HG02870 (cell line): Measurements from ENCODE around the gene HSH2D.
"Not testable (repeated sequence)": the region's sequence is repeated elsewhere in the genome, so short reads cannot be mapped to it uniquely, and the experiment has no call there.

Experiments used
- ATAC-seq: cut with Tn5 transposase; IDR thresholded peaks from one replicate; pipeline ENCODE4 v1.9.1; 2021; ENCODE audit warnings: mild to moderate bottlenecking, moderate library complexity; ENCODE audit not compliant: unreplicated experiment

Gene HSH2D

DNA sequence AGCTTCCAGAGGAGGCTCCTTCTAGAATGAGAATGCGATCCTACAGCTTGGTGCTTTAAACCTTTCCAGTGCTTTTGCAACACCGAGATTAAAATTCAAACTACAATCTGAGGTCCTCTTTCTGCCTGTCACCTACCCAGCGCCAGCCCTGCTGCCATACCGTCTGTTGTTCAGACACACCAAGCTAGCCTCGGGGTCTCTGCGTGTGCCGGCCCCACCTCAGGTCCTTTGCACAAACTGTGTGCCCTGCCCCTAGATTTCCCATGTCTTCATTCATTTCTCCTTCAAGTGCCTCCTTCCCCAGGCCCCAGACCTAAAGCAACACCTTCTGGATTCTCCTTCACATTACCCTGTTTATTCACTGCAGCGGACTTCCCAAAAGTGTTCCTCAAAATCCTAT lies 11.1 kb downstream of the HSH2D start:
- ATAC-seq: no peak

DNA sequence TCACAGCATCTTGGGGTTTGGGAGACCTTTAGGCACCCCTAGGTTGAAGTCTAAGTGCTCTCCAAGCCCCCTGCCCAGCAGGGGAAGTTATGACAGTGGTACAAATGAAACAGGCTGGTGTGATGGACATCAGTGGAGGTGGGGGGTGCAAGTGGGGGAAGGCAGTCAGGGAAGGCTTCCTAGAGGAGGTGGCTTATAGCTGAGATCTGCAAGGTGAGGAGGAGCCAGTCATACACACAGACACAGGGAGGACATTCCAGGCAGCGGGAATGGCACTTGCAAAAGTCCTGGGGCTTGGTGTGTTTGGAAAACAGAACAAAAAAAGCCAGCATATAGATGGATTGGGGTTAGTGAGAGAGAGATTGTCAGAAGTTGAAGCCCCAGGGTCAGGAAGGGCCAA lies 11.6 kb downstream of the HSH2D start:
- no peak for ATAC-seq

DNA sequence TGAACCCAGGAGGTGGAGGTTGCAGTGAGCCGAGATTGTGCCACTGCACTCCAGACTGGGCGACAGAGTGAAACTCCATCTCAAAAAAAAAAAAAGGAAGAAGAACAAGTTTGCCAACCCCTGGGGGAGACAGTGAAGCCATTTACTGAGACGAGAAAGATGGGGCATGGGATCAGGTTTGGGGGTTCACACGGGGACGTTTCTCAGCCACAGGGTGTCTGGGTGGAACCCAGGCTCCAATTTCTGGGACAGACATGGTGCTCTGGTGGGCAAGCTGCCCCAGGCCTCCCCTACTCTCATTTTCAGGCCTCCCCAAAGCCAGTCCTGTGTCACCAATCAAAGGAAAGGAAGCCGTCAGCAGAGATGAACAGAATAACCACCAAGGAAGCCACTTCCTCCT lies 13.4 kb downstream of the HSH2D start:
- ATAC-seq: no peak

DNA sequence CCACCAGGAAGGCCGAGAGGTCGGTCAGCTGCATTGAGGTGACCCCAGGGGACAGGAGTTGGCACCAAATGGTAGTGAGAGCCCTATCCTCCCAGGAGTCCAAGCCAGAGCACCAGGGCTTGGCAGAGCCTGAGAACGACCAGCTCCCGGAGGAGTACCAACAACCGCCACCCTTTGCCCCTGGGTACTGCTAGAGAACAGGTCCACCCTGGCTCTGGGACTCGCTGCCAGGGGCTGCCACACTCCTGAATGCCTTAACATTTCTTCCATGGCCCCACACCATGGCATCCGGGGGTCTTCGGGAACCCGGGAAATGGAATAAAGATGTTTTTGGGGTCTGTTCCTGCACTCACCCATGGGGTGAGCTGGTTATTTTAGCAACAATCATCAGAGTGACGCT lies 14.1 kb downstream of the HSH2D start:
- no peak for ATAC-seq

DNA sequence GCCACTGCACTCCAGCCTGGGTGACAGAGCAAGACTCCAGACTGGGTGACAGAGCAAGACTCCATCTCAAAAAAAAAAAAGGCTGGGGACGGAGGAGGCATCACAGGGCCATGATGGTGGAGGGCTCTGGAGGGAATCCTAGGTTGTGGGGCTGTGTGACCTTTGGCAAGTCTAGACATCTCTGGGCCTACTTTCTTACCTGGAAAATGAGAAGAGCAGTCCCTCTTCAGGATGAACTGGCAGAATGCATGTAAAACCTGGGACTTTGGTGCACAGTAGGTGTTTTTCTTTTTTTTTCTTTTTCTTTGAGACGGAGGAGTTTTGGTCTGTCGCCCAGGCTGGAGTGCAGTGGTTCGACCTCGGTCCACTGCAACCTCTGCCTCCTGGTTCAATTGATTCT lies 16.2 kb downstream of the HSH2D start:
- ATAC-seq: no peak

DNA sequence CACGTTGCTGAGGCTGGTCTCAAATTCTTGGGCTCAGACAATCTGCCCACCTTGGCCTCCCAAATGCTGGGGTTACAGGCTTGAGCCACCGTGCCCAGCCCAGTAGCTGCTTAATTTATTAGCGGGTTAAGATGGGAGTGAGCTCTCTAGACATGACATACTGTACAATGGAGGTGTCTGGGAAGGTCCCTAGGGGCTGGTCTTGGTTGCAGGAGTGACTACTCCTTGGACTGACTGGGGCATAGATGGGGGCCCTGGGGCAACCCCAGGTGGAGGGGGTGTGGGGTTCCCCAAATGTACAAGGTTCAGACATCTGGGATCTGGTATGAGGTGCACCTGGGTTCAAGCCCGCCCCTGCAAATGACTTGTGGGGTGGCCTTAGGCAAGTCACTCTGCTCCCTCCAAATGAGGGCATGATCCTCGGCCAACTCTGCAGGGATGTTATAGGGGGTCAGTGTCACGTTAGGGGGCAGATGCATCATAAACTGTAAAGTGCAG lies 17.0 kb downstream of the HSH2D start:
- no peak for ATAC-seq

DNA sequence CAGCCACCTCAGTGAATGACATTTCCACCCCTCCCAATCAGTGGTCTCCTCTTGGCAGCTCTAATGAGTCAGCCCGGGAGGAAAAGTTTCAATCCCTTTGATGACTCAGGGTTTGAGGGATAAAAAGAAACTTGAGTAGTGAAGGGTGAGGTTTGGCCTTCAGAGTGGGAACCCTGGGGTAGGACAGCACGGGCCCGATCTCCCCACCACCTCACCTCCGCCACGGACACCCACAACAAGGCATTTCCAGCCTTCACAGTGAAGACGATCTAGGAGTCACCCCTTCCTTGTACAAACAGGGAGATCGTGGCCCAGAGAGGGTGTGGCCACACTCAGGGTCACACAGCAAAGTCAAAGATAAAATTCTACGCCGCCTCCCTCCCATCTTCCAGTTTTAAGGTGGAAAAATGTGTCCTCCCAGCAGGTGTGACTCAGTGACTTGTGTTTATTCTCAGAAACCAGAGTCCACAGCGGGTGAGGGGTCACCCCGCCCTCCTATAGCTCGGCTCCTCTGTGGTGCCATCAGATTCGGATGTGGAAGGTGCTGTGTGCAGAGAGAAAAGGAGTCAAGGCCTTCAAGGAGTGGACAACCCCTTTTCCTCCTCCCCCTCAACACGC lies 17.6 kb downstream of the HSH2D start:
- ATAC-seq: no peak

DNA sequence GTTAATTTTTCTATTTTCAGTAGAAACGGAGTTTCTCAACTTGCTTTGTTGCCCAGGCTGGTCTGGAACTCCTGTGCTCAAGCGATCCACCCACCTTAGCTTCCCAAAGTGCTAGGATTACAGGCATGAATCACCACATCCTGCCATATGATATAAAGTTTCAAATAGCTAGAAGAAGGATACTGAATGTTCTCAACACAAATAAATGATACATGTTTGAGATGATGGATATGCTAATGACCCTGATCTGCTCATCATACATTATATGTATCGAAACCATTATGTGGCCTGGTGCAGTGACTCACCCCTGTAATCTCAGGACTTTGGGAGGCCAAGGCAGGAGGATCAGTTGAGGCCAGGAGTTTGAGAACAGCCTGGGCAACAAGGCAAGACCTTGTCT lies 18.4 kb downstream of the HSH2D start:
- no peak for ATAC-seq

DNA sequence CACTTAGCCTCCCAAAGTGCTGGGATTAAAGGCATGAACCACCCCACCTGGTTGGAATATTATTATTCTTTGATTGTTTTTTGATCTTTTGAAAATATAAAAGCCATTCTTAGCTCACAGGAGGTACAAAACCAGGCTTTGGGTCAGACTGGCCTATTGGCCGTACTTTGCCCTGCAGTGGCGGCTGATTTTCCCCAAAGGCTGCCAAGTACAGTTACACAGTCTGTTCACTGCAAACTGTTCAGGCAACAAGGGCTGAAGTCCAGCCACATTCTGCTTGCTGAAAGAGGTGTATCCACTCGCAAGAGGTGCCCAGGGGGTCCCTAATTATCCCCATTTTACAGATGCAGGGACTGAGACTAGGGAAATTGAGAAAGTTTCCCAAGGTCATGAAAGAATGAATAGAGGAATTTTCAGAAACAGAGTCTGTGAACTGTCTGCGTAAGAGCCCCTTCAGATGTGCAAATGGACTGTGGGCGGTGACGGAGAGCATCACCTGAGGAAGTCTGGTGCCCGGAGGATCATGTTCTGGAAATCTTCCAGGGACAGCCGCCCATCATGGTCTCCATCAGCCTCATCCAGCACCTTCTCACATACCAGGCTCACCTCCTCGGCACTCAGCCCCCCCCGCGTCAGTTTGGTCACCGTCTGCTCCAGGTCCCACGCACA lies 20.9 kb downstream of the HSH2D start:
- no peak for ATAC-seq

DNA sequence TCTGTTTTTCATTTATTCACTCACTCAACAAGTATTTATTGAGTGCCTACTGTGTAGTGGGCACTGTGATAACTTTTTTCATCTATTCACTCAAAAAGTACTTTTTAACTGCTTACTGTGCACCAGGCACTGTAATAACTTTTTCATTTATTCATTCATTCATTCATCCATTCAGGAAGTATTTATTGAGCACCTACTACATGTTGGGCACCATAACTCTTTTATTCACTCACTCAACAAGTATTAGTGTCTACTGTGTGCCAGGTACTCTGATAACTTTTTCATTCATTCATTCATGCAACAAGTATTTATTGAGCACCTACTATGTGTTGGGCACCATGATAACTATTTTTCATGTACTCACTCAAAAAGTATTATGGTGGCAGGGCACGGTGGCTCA lies 22.9 kb downstream of the HSH2D start:
- no peak for ATAC-seq

DNA sequence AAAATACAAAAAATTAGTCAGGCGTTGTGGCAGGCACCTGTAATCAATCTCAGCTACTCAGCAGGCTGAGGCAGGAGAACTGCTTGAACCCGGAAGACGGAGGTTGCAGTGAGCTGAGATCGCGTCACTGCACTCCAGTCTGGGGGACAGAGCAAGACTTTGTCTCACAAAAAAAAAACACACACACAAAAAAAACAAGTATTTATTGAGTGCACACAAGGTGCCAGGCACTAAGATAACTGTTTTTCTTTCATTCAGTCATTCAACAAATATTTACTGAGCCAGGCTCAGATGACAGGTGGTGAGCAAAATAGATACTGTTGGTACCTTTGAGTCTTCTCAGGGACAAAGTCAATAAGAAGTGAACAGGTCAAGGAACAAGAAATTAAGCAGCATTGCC lies 23.6 kb downstream of the HSH2D start:
- no peak for ATAC-seq

DNA sequence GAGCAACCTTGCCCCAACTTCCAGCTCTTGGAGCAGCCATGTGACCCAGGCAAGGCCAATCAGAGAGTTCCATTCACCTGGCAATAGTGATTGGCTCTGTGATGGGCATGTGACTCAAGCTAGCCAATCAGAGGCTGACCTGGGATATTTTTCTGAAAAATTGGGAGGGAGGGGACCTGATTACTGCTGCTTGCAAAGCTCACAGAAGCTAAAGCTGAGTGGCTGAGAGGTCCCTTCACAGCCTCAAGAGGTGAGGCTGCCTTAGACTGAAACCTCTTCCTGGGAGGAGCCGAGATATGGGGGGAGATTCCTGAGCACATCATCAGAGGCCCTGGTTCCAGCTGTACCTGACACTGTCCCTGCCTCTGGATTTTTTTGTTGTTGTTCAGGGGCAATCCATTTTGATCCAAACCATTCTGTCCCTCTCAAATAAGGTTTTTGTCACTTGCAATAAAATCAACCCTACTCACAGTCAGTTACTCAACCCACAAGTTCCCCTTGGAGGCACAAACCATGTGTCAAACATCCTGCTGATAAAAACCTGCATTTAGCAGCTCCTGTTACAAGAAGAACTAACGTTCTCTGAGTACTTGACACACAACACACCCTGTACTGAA lies 25.1 kb downstream of the HSH2D start:
- ATAC-seq: no peak

DNA sequence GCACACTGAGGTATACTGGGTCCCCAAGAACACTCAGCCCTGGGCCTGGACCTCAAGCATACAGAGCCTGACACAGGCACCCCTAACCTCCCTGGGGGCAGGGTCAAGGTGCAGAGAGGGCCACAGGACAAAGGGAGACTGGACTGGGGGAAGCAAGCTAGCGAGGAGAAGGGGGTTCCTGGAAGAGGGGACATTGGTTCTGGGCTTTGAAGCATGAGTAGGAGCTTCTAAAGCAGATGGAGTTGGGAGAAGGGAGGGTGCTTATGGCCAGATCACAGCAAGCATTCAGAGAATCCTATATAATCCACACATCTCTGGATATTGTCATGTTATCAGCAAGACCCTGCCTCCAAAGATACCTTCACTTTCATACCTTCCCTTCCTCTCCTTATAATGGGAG lies 26.6 kb downstream of the HSH2D start:
- ATAC-seq: no peak

DNA sequence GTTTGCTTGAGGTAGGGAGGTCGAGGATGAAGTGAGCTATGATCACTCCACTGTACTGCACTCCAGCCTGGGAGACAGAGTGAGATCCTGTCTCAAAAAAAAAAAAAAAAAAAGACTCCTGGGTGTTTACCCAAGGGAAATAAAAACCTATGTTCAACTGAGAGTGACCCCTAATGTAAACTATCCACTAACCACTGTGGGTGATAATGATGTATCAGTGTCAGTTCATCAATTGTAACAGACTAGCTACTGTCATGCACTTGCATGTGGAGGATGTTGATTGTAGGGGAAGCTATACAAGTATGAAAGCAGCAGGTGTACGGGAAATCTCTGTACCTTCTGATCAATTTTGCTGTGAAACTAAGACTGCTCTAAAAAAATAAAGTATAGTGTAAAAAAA lies 32.5 kb downstream of the HSH2D start:
- ATAC-seq: no peak

DNA sequence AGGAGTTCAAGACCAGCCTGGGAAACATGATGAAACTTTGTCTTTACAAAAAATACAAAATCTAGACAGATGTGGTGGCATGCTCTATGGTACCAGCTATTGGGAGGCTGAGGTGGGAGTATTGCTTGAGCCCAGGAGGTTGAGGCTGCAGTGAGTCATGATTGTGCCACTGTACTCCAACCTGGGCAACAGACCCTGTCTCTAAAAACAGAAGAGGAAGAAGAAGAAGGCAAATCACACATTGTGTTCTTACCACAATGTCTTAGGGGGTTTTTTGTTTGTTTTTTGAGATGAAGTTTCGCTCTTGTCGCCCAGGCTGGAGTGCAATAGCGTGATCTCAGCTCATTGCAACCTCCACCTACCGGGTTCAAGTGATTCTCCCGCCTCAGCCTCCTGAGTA lies 35.4 kb downstream of the HSH2D start:
- not testable (repeated sequence) for ATAC-seq

DNA sequence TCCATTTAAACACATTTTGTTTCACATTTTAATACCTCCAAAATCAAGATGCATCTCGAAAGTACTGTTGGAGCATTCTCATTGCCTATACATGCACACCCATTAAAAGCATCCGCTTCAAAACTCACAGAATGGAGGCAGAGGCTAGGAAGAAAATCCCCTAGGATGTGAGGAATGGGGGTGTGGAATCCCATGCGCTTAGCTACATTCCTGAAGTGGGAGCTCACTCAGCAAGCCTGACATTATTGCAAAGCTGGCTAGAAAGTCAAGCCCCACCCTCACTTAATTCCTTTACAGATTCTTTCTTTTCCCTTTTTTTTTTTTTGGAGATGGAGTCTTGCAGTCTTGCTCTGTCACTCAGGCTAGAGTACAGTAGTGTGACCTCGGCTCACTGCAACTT lies 37.1 kb downstream of the HSH2D start:
- no peak for ATAC-seq

DNA sequence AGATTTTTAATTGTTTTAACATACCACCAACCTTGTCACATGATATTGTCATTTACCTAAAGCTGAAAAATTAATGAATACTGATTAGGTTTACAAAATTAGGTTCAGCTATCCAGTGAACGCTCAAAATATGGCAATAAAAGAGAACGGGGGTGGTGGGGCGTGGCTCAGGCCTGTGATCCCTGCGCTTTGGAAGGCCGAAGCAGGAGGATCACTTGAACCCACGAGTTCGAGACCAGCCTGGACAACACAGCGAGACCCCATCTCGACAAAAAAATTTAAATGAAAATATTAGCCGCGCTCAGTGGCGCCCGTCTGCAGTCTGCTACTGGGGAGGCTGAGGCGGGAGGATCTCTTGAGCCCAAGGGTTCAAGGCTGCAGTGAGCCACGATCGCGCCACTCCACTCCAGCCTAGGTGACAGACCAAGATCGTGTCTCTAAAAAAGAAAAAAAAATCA lies 41.2 kb downstream of the HSH2D start:
- ATAC-seq: no peak

DNA sequence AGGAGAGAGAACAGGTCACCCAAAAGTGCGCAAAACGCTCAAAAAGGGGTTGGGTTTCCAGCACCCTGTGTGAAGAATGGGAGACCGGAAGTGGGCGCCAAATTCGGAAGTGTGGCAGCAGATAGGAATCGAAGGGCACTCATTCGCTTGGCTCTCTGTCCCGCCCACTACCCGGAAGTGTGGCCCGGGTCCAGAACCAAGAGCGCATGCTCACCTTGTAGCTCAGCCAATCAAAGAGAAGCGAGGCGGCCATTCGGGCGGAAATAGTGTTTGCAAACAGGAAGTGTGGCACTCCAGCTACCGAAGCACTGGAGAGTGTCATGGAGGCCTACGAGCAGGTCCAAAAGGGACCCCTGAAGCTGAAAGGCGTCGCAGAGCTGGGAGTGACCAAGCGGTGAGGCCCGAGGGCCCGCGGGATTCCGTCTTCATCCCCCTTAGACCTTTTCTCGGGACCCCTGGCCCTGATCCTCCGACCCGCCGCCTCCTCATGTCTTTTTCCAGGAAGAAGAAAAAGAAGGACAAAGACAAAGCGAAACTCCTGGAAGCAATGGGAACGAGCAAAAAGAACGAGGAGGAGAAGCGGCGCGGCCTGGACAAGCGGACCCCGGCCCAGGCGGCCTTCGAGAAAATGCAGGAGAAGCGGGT lies 41.8 kb downstream of the HSH2D start, which contains the start of gene FAM32A:
FAM32A (plus strand) TSS at position 288 of the 645 bp plus-strand sequence; CDS start at position 321, 33 bp downstream.
- peak; percentile 83 for ATAC-seq

DNA sequence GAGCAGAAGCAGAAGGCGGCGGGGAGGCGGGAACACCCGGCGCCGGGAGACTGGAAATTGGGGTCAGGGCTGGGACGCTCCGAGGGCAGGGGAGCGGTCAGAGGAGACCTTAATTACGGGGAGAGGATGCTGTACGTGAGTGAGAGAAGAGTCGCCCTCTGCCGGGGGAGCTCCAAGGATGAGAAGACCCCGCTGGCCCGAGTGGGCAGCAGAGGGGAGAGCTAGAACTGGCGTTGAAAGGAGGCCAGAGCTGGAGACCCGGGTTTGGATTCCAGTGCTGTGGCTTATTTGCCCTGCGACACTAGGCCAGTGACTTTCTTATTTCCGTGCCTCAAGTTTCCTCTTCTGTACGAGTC lies 42.3 kb downstream of the HSH2D start:
- no peak for ATAC-seq

DNA sequence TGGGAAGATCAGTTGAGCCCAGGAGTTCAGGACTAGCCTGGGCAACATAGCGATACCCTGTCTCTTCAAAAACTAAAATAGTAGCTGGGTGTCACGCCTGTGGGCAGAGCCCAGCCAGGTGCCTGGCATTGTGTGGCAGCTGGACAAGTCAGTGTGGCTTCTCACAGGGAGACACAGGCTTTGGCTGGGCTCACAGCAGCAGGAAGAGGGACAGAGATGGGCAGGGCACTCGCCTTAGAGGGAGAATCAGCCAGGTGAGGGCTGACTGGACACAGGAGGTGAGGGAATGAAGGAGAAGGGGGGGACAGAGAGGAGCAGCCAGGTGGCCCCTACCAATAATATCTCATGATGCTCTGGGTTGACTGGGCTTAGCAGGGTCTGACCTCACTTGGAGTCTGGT lies 45.0 kb downstream of the HSH2D start:
- ATAC-seq: no peak

DNA sequence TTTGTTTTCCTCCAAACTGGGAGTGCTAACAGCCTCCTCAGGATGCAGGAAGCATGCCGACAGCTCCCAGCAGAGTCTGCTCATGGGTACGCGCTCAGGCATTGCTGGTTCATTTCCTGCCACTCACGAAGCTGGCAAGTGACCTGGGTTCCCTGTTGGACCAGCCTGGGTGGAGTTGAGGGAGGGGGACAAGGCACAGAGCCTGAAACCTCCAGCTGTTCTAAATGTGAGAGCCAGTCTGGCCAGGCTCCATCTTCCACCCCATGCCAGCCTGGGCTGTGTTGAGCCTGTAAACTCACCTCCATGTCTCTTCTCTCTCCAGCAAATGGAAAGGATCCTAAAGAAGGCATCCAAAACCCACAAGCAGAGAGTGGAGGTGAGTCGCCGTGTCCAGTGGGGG lies 46.7 kb downstream of the HSH2D start:
- no peak for ATAC-seq

DNA sequence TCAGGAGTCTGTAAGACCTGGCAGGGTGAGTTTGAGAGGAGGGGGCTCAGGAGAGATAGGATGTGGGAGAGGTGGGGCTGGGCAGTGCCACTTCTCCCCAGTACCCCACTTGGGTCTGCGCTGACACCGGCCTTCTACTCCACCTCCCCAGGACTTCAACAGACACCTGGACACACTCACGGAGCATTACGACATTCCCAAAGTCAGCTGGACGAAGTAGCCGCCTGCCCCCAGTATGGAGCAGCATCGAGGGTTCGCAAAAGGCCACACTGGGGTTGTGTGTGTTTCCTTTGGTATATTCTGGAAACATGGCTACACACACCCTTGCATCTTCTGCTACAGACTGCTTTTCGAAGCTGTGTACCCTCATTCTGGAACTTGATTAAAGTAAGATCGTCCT lies 47.3 kb downstream of the HSH2D start:
- ATAC-seq: no peak
